HG03135 (cell line): ENCODE results near the gene MPZL2.
"Not testable (repeated sequence)": the region's sequence is repeated elsewhere in the genome, so short reads cannot be mapped to it uniquely, and the experiment has no call there.

Experiments
- ATAC-seq: cut with Tn5 transposase; IDR thresholded peaks from one replicate; pipeline ENCODE4 v1.9.1; 2021; ENCODE audit warnings: mild to moderate bottlenecking, moderate library complexity; ENCODE audit not compliant: unreplicated experiment

MPZL2 gene

GRCh38 chr11:118263695-118264568, at the start of gene MPZL2:
TSS of gene MPZL2 (minus strand) at chr11:118264297. CDS start at chr11:118264153, 144 bp downstream.
- ATAC-seq: no peak

- no peak for ATAC-seq
Measured at GRCh38 chr11:118313242-118313641, 49.1 kb upstream of the MPZL2 start.

- ATAC-seq: no peak
Measured at GRCh38 chr11:118312328-118312727, 48.2 kb upstream of the MPZL2 start.

GRCh38 chr11:118311518-118311917, 47.4 kb upstream of the MPZL2 start:
- no peak for ATAC-seq

- ATAC-seq: no peak
Measured at GRCh38 chr11:118310781-118311485, 46.8 kb upstream of the MPZL2 start.

- no peak for ATAC-seq
Measured at GRCh38 chr11:118310271-118310670, 46.2 kb upstream of the MPZL2 start.

GRCh38 chr11:118308995-118309528, 45.0 kb upstream of the MPZL2 start:
- ATAC-seq: not testable (repeated sequence)

- ATAC-seq: no peak
Measured at GRCh38 chr11:118306556-118306955, 42.5 kb upstream of the MPZL2 start.

- no peak for ATAC-seq
Measured at GRCh38 chr11:118305726-118306125, 41.6 kb upstream of the MPZL2 start.

- ATAC-seq: no peak
Measured at GRCh38 chr11:118304568-118305248, 40.6 kb upstream of the MPZL2 start, which contains the start of gene CD3E. TSS of gene CD3E (plus strand) at chr11:118304730. CDS start at chr11:118304953, 223 bp downstream.

GRCh38 chr11:118304227-118304567, 40.1 kb upstream of the MPZL2 start:
- ATAC-seq: no peak

- ATAC-seq: no peak
Measured at GRCh38 chr11:118301600-118302195, 37.6 kb upstream of the MPZL2 start.

GRCh38 chr11:118295815-118296454, 31.8 kb upstream of the MPZL2 start:
- ATAC-seq: no peak

GRCh38 chr11:118295199-118295598, 31.1 kb upstream of the MPZL2 start:
- no peak for ATAC-seq

GRCh38 chr11:118294053-118294452, 30.0 kb upstream of the MPZL2 start:
- ATAC-seq: no peak

- ATAC-seq: no peak
Measured at GRCh38 chr11:118291477-118292135, 27.5 kb upstream of the MPZL2 start.

- ATAC-seq: no peak
Measured at GRCh38 chr11:118290923-118291322, 26.8 kb upstream of the MPZL2 start.

- no peak for ATAC-seq
Measured at GRCh38 chr11:118289401-118289800, 25.3 kb upstream of the MPZL2 start.

- no peak for ATAC-seq
Measured at GRCh38 chr11:118287006-118287405, 22.9 kb upstream of the MPZL2 start.

GRCh38 chr11:118286545-118286944, 22.4 kb upstream of the MPZL2 start:
- no peak for ATAC-seq
